ENCODE measurements around the gene CREG2.
A peak's percentile ranks its signal among the peaks of the same experiment; 100 is the strongest.

Gene CREG2

DNA sequence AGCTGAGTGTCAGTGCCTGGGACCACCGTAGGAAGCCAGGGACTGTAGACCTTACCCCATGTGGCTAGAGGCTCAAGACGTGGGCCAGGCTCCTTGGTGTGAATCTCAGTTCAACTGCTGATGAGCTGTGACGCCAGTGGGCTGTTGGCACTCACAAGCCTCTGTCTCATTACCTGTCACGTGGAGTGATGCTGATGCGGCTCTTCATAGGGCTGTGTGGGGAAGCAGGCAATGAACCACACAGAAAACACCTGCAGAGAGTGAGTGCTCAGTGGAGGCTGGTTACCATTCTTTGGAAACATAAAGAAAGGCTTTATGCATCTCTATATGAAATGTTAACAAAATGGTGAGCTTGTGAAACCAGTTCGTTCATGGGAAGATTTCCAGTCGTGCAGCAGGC lies 36.1 kb downstream of the CREG2 start:
- Histone ChIP-seq H3K9me2 (replicated peaks; ENCODE audit: insufficient read depth, low read length) (no peaks in the 10 kb centered on the region), H4K20me1 (ENCODE audit: insufficient read depth, low read length) (no peaks in the 10 kb centered on the region), H3K36me3 (replicated peaks; ENCODE audit: insufficient read depth, low read length) (no peaks in the 10 kb centered on the region), H3K9me3 (replicated peaks; ENCODE audit: insufficient read depth, low read length) (no peaks in the 10 kb centered on the region), H2AFZ (ENCODE audit: low read length) (no peak overlapping the region), H3F3A (ENCODE audit: insufficient read depth, low read length) (no peaks in the 10 kb centered on the region), H3K27ac (ENCODE audit: low read length) (no peak overlapping the region), H3K4me3 (ENCODE audit: low read length) (no peak overlapping the region), H3K4me2 (ENCODE audit: low read depth, low read length) (no peak overlapping the region), H3K9ac (ENCODE audit: low read length) (no peak overlapping the region), H3K27me3 (replicated peaks; ENCODE audit: insufficient read depth, low read length) (no peaks in the 10 kb centered on the region), H3K79me2 (ENCODE audit: low read length) (no peaks in the 10 kb centered on the region), H3K4me1 (ENCODE audit: low read length) (no peaks in the 10 kb centered on the region)
- DNase-seq = no peak
- TF ChIP-seq, protein P1, sequence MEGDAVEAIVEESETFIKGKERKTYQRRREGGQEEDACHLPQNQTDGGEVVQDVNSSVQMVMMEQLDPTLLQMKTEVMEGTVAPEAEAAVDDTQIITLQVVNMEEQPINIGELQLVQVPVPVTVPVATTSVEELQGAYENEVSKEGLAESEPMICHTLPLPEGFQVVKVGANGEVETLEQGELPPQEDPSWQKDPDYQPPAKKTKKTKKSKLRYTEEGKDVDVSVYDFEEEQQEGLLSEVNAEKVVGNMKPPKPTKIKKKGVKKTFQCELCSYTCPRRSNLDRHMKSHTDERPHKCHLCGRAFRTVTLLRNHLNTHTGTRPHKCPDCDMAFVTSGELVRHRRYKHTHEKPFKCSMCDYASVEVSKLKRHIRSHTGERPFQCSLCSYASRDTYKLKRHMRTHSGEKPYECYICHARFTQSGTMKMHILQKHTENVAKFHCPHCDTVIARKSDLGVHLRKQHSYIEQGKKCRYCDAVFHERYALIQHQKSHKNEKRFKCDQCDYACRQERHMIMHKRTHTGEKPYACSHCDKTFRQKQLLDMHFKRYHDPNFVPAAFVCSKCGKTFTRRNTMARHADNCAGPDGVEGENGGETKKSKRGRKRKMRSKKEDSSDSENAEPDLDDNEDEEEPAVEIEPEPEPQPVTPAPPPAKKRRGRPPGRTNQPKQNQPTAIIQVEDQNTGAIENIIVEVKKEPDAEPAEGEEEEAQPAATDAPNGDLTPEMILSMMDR (IDR thresholded peaks at IDR 0.05; ENCODE audit: low read length) = no peak
- no peak for TF ChIP-seq EZH2phosphoT487 (IDR thresholded peaks at IDR 0.05; ENCODE audit: low read length)
- no peak for TF ChIP-seq EZH2 (optimal IDR thresholded peaks at IDR 0.05; ENCODE audit: low read depth, low read length)

DNA sequence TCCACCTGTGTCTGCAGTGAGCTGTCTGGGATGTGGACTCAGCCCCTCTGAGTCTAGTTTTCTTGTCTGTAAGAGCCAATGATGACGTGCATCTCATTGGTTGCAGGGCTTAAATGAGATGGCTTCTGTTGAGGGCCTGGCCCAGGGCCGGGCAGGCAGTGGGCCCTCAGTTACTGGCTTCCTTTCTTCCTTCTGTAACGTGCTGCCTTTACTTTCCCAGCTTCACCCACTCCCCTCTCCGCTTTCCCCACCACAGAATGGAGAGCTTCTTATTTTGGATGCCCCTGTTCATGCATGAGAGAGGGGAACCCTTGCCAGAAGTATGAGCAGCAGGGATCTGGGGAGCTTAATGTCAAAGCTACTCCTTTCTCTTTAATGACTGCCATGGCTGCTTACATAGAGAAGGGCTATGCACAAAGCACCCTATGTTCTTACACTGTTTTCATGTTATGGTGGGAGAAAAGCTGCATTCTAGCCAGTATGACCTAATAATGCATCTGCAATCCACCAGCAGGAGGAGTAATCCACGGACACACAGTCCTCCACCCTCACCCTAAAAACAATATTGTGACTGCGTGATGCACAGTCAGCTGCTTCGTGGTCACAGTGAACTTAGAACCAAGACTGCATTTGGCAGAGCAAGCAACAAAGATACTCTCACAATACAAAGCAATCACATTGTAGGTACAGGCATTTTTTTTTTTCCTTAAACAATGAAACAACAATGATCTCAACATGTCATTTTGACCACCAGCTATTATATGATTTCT lies 37.2 kb downstream of the CREG2 start:
- no peak overlapping the region for H2AFZ ChIP-seq (ENCODE audit: low read length)
- TF ChIP-seq EZH2 (optimal IDR thresholded peaks at IDR 0.05; ENCODE audit: low read depth, low read length) (no peak), EZH2phosphoT487 (IDR thresholded peaks at IDR 0.05; ENCODE audit: low read length) (no peak)
- TF ChIP-seq, protein P1 (IDR thresholded peaks at IDR 0.05; ENCODE audit: low read length) = peak; percentile 22; the same call in 1 of the 2 replicates
- H3K9me2 ChIP-seq (replicated peaks; ENCODE audit: insufficient read depth, low read length) = no peaks in the 10 kb centered on the region

DNA sequence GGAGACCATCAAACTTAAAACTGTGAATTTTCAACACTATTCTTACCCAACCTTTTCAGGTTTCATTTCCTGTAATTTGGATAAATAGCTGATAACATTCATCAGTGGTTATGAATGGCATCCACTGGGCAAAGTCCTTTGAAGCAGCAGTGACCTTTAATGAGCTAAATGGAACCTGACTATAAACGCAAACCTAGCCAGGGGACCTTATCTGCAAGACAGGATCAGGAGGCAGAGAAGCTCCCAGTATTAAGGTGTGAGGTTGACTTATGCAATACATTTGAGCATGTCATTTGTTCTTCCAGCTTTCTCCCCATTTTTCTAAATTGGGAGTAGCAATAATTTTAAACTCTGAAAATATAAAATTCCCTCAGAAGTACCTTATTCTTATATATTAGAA lies 38.4 kb downstream of the CREG2 start:
- Histone ChIP-seq H3K4me2 (ENCODE audit: low read depth, low read length) (no peak overlapping the region), H3K4me3 (ENCODE audit: low read length) (no peak overlapping the region), H3K27me3 (replicated peaks; ENCODE audit: insufficient read depth, low read length) (no peaks in the 10 kb centered on the region), H3K79me2 (ENCODE audit: low read length) (no peaks in the 10 kb centered on the region), H2AFZ (ENCODE audit: low read length) (no peak overlapping the region), H3K9me2 (replicated peaks; ENCODE audit: insufficient read depth, low read length) (no peaks in the 10 kb centered on the region), H4K20me1 (ENCODE audit: insufficient read depth, low read length) (no peaks in the 10 kb centered on the region), H3K27ac (ENCODE audit: low read length) (no peak overlapping the region), H3K9me3 (replicated peaks; ENCODE audit: insufficient read depth, low read length) (no peaks in the 10 kb centered on the region), H3K9ac (ENCODE audit: low read length) (no peak overlapping the region), H3F3A (ENCODE audit: insufficient read depth, low read length) (no peaks in the 10 kb centered on the region), H3K4me1 (ENCODE audit: low read length) (no peaks in the 10 kb centered on the region), H3K36me3 (replicated peaks; ENCODE audit: insufficient read depth, low read length) (no peaks in the 10 kb centered on the region)
- no peak for TF ChIP-seq EZH2 (optimal IDR thresholded peaks at IDR 0.05; ENCODE audit: low read depth, low read length)
- TF ChIP-seq, protein P1 (IDR thresholded peaks at IDR 0.05; ENCODE audit: low read length) = no peak
- TF ChIP-seq EZH2phosphoT487 (IDR thresholded peaks at IDR 0.05; ENCODE audit: low read length) = no peak
- no peak for DNase-seq

More for the DNA sequence above, 37.2 kb downstream of the CREG2 start:
- H3K4me2 ChIP-seq (ENCODE audit: low read depth, low read length) = no peak overlapping the region
- no peak overlapping the region for H3K9ac ChIP-seq (ENCODE audit: low read length)
- no peaks in the 10 kb centered on the region for H3F3A ChIP-seq (ENCODE audit: insufficient read depth, low read length)
- peak; percentile 55 for DNase-seq
- no peaks in the 10 kb centered on the region for H3K4me1 ChIP-seq (ENCODE audit: low read length)
- H3K27me3 ChIP-seq (replicated peaks; ENCODE audit: insufficient read depth, low read length) = no peaks in the 10 kb centered on the region
- no peaks in the 10 kb centered on the region for H3K36me3 ChIP-seq (replicated peaks; ENCODE audit: insufficient read depth, low read length)
- H3K9me3 ChIP-seq (replicated peaks; ENCODE audit: insufficient read depth, low read length) = no peaks in the 10 kb centered on the region
- no peaks in the 10 kb centered on the region for H4K20me1 ChIP-seq (ENCODE audit: insufficient read depth, low read length)
- no peak overlapping the region for H3K27ac ChIP-seq (ENCODE audit: low read length)
- no peak overlapping the region for H3K4me3 ChIP-seq (ENCODE audit: low read length)
- H3K79me2 ChIP-seq (ENCODE audit: low read length) = no peaks in the 10 kb centered on the region
